HepG2 (cell line): ENCODE data around the gene SYCE3. TPM values are rescaled to one million over a fixed set of nuclear protein-coding genes. Genes with fewer than 3 reads are reported as not detected.

ENCODE experiments used
- ATAC-seq: fragments of 200-7000 bp; cut with Tn5 transposase; 3 replicates; pipeline ENCODE4 v1.9.1; 2020; ENCODE audit warnings: mild to moderate bottlenecking, moderate library complexity
- BruUV-seq: library from RNA; stranded (reverse); fragments of 400-500 nt; replicated peaks from 2 replicates; lab custom pipeline; 2021; lab: Mats Ljungman, UMichigan
- CTCF ChIA-PET: fragments of 300-600 bp; formaldehyde crosslinking; extraction: SDS; loops from one replicate; lab custom pipeline; 2021; ENCODE audit warnings: low total read pairs, inconsistent platforms, low intra/inter-chr PET ratio; lab: Yijun Ruan, JAX
- POLR2A ChIA-PET: fragments of 350-600 bp; sonication (Branson Sonifier 250); formaldehyde crosslinking; loops from one replicate; lab custom pipeline; 2020; ENCODE audit warnings: antibody characterized with exemption, inconsistent platforms; lab: Yijun Ruan, JAX
- DNase-seq: peaks from one replicate; pipeline ENCODE4 v3.0.0-alpha.2; 2015; ENCODE audit warnings: low spot score
- FAIRE-seq: peaks from 3 replicates; lab custom pipeline; 2011; peaks lifted over from hg19 to GRCh38; lab: Jason Lieb, UNC
- H2AFZ ChIP-seq: one replicate; pipeline ENCODE4 v1.6.1; 2011; ENCODE audit warnings: low read length, inconsistent platforms
- H3K27ac ChIP-seq: fragments of 300-600 bp; 3 replicates; pipeline ENCODE4 v1.8.0; 2011; ENCODE audit warnings: mixed run types, mild to moderate bottlenecking, mixed read lengths, low read length, inconsistent platforms; ENCODE audit not compliant: insufficient read depth; ENCODE audit errors: extremely low read length
- H3K27me3 ChIP-seq, 2 experiments: fragments of 200-600 bp in 1 of 2; 2 replicates in 1 of 2; 3 replicates in 1 of 2; pipeline versions ENCODE4 v1.6.0 to v1.8.0; 2011; ENCODE audit warnings: low read length in 2 of 2, mild to moderate bottlenecking in 2 of 2, moderate library complexity in 2 of 2, inconsistent platforms in 1 of 2; ENCODE audit not compliant: insufficient read depth in 2 of 2, control insufficient read depth in 1 of 2
- H3K36me3 ChIP-seq, 2 experiments: fragments of 200-600 bp in 1 of 2; replicated peaks in 1 of 2; 2 replicates in 1 of 2; 3 replicates in 1 of 2; pipeline versions ENCODE4 v1.5.1 to v1.8.0; 2011; ENCODE audit warnings: low read length in 2 of 2, inconsistent platforms in 1 of 2; ENCODE audit not compliant: insufficient read depth in 2 of 2, control insufficient read depth in 1 of 2
- H3K4me1 ChIP-seq: 2 replicates; pipeline ENCODE4 v1.5.1; 2012; ENCODE audit warnings: low read length, inconsistent platforms; ENCODE audit not compliant: insufficient read depth
- H3K4me2 ChIP-seq: 2 replicates; pipeline ENCODE4 v1.6.0; 2011; ENCODE audit warnings: low read depth, low read length, inconsistent platforms
- H3K4me3 ChIP-seq, 3 experiments: fragments of 200-600 bp in 1 of 3; sonication (generic), shearing (Covaris generic) in 1 of 3; replicated peaks in 1 of 3; 2 replicates each; pipeline ENCODE4 v1.5.1; 2011 to 2016; ENCODE audit warnings: low read length in 3 of 3, inconsistent platforms in 2 of 3, low read depth in 2 of 3, mild to moderate bottlenecking in 2 of 3, control low read depth in 1 of 3, mixed read lengths in 1 of 3; ENCODE audit not compliant: insufficient read depth in 1 of 3
- H3K79me2 ChIP-seq: one replicate; pipeline ENCODE4 v1.6.1; 2011; ENCODE audit warnings: low read length, inconsistent platforms; ENCODE audit not compliant: insufficient read depth
- H3K9ac ChIP-seq: 2 replicates; pipeline ENCODE4 v1.6.0; 2011; ENCODE audit warnings: mild to moderate bottlenecking, low read depth, low read length, inconsistent platforms; ENCODE audit not compliant: insufficient read depth
- H3K9me3 ChIP-seq: 2 replicates; pipeline ENCODE4 v1.5.1; 2012; ENCODE audit warnings: mild to moderate bottlenecking, low read length
- H4K20me1 ChIP-seq: 2 replicates; pipeline ENCODE4 v1.6.0; 2011; ENCODE audit warnings: inconsistent platforms, mild to moderate bottlenecking, low read length, moderate library complexity; ENCODE audit not compliant: insufficient read depth
- AKNA ChIP-seq: sonication (generic); formaldehyde crosslinking; IDR thresholded peaks from 2 replicates; pipeline ENCODE4 v1.4.0; 2020; ENCODE audit warnings: missing genetic modification reagents, borderline replicate concordance
- CBX2 ChIP-seq, 2 experiments: fragments of 200-600 bp in 1 of 2; sonication (generic); formaldehyde crosslinking in 1 of 2; IDR thresholded peaks; 2 replicates each; pipeline versions ENCODE4 v1.7.0 to v1.8.1; 2018 to 2022; ENCODE audit warnings: low read depth in 2 of 2, low read length in 1 of 2, mild to moderate bottlenecking in 1 of 2, missing genetic modification reagents in 1 of 2
- GLI4 ChIP-seq: sonication (generic); formaldehyde crosslinking; IDR thresholded peaks from 2 replicates; pipeline ENCODE4 v1.5.1; 2020; ENCODE audit warnings: missing genetic modification reagents, mild to moderate bottlenecking, moderate library complexity, borderline replicate concordance
- HIVEP1 ChIP-seq: sonication (generic); formaldehyde crosslinking; IDR thresholded peaks from 2 replicates; pipeline ENCODE4 v1.4.0; 2020; ENCODE audit warnings: mild to moderate bottlenecking, missing genetic modification reagents
- NRL ChIP-seq: sonication (generic); formaldehyde crosslinking; IDR thresholded peaks from 2 replicates; pipeline ENCODE4 v1.5.0; 2020; ENCODE audit warnings: missing genetic modification reagents, mild to moderate bottlenecking, moderate library complexity, borderline replicate concordance
- ZNF260 ChIP-seq: sonication (generic); formaldehyde crosslinking; IDR thresholded peaks from 2 replicates; pipeline ENCODE4 v1.4.0; 2020; ENCODE audit warnings: missing genetic modification reagents, low read depth, mild to moderate bottlenecking, borderline replicate concordance
- ZNF335 ChIP-seq: sonication (generic); formaldehyde crosslinking; IDR thresholded peaks from 2 replicates; pipeline ENCODE4 v1.4.0; 2020; ENCODE audit warnings: missing genetic modification reagents
- ZNF460 ChIP-seq: sonication (generic); formaldehyde crosslinking; IDR thresholded peaks from 2 replicates; pipeline ENCODE4 v1.5.1; 2020; ENCODE audit warnings: missing genetic modification reagents, mild to moderate bottlenecking, borderline replicate concordance
- ZNF781 ChIP-seq: sonication (generic); formaldehyde crosslinking; IDR thresholded peaks from 2 replicates; pipeline ENCODE4 v1.5.1; 2020; ENCODE audit warnings: borderline replicate concordance, mild to moderate bottlenecking, missing genetic modification reagents; ENCODE audit errors: not compliant biosample characterization
- ZNF790 ChIP-seq: sonication (generic); formaldehyde crosslinking; IDR thresholded peaks from 2 replicates; pipeline ENCODE4 v1.8.0; 2022; ENCODE audit warnings: missing genetic modification reagents, mild to moderate bottlenecking, borderline replicate concordance
- ZNF800 ChIP-seq: sonication (generic); formaldehyde crosslinking; IDR thresholded peaks from 2 replicates; pipeline ENCODE4 v1.4.0; 2020; ENCODE audit warnings: missing genetic modification reagents
- ZSCAN21 ChIP-seq: sonication (generic); formaldehyde crosslinking; IDR thresholded peaks from 2 replicates; pipeline ENCODE4 v1.8.0; 2022; ENCODE audit warnings: mild to moderate bottlenecking, missing genetic modification reagents, moderate library complexity, borderline replicate concordance
- WGBS: methylation state at CpG from one replicate; pipeline ENCODE4 v1.1.6; 2017; ENCODE audit warnings: low lambda C conversion rate; 5-methylcytosine and 5-hydroxymethylcytosine counted together
- in situ Hi-C: cut with HindIII; loops from 2 replicates; pipeline ENCODE4 v1.10.0; 2017; ENCODE audit warnings: low pct_unique_long_range_greater_than_20kb; ENCODE audit not compliant: extremely low pct_ligation_motif_present
- intact Hi-C: fragments of 100-400 bp; cut with micrococcal nuclease; formaldehyde crosslinking; loops from one replicate; pipeline ENCODE4 v1.10.0; 2022; ENCODE audit not compliant: unreplicated experiment
- polyA plus RNA-seq, 8 experiments: library from polyadenylated mRNA; depleted of rRNA in 3 of 8; stranded (reverse) in 7 of 8; unstranded in 1 of 8; fragments of >200 nt; fragmentation: Illumina TruSeq in 4 of 8; extraction: Trizol in 4 of 8; gene quantifications; 2 replicates each; pipeline versions ENCODE4 v1.2.1 to v1.2.3, GENCODE V29; 2011 to 2016; ENCODE audit warnings: low read depth in 4 of 8, missing spikeins in 1 of 8, mixed read lengths in 1 of 8; ENCODE audit not compliant: insufficient read depth in 1 of 8
- total RNA-seq, 5 experiments: library from RNA; depleted of rRNA; stranded (reverse); fragments of >200 nt; fragmentation: Illumina TruSeq; extraction: Trizol; gene quantifications; 2 replicates each; pipeline ENCODE4 v1.2.3, GENCODE V29; 2016; ENCODE audit warnings: low read depth in 1 of 5
- TF ChIP-seq, protein P1 (sequence below): sonication (generic); formaldehyde crosslinking; IDR thresholded peaks from 2 replicates; pipeline ENCODE4 v1.4.0; 2020; ENCODE audit warnings: mild to moderate bottlenecking, missing genetic modification reagents

SYCE3 gene
- total and polyA plus RNA-seq, 2 of the 13 experiments (the other 11 are each of a cell fraction or from before 2014, with no cell fraction given): not detected

DNA sequence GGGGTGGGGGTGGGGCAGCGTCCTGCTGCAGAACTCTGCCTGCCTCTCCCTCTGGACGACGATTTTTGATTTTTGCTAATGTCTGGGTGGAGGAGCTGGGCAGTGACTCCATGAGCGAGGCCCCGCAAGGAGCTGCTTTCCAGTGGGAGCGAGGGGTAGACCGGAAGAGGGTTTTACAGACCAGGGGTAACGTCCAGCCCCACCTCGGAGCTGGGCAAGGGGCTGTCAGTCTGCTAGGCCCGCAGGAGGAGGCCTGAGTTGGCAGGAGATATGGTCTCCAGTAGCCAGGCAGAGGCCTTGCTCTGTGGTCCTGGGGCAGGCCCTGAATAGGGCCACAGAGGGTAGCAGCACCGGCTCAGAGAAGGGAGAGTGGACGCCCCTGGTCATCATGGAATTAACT lies 46.9 kb upstream of the SYCE3 start (continued):
- TF ChIP-seq ZNF335 (CRISPR knock-in tag): no peak
- no peak for TF ChIP-seq GLI4 (CRISPR knock-in tag)
- no peak for TF ChIP-seq ZNF790
- TF ChIP-seq AKNA (CRISPR knock-in tag): no peak
- TF ChIP-seq, all 625 proteins: peak for 0

DNA sequence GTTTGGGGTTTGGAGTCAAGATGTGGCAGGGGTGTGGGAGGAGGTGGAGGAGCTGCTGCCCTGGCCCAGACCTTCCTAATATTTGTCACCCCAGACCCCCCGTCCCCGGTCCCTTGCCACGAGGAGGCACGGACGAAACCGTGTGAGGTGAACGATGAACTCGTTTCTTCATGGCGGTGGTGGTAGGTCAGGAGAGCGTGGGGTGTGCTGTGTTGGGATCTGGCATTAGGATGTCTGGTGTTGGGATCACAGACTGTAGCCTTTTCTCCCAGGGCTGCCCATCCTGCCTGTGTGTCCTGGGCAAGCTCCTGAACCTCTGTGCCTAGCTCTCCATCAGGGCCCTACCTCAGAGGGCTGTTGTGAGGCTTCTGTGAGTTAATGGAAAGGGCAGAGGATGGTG lies 46.3 kb upstream of the SYCE3 start:
- Histone ChIP-seq H3K9ac (no peak overlapping the region), H3K79me2 (no peaks in the 10 kb centered on the region), H3K4me2 (no peak overlapping the region), H3K9me3 (no peaks in the 10 kb centered on the region), H2AFZ (no peak overlapping the region), H3K27me3 (peaks cover 0 to 6% of the 10 kb centered on the region in 2 experiments; a peak in 2 of 5 replicates), H3K4me1 (peaks cover 16% of the 10 kb centered on the region), H4K20me1 (no peaks in the 10 kb centered on the region), H3K4me3 (no peak overlapping the region), H3K36me3 (no peaks in the 10 kb centered on the region), H3K27ac (no peak overlapping the region)
- no peak for DNase-seq
- no peak for ATAC-seq
- 66% methylated on average over 9 of the region's 10 CpGs for WGBS
- no TSS peak for BruUV-seq
- FAIRE-seq: no peak
- intact Hi-C loops: no loop called here
- in situ Hi-C loops: no loop called here
- POLR2A ChIA-PET: interaction anchor here (1.8 kb wide), 1 partner anchor 26 kb away, joined by 4 read pairs; the partner anchor contains the start of gene CHKB
- CTCF ChIA-PET: no interaction called here
- TF ChIP-seq CBX2 (IDR thresholded peaks at IDR 0.05; ENCODE audit: low read depth, low read length) (no peak), CBX2 (CRISPR knock-in tag; IDR thresholded peaks at IDR 0.05; ENCODE audit: low read depth) (no peak), ZNF460 (CRISPR knock-in tag) (no peak), NRL (CRISPR knock-in tag) (no peak), ZNF800 (CRISPR knock-in tag) (no peak), HIVEP1 (CRISPR knock-in tag) (no peak), ZNF781 (CRISPR knock-in tag) (no peak), ZSCAN21 (no peak), ZNF260 (CRISPR knock-in tag) (no peak)
- TF ChIP-seq, protein P1, sequence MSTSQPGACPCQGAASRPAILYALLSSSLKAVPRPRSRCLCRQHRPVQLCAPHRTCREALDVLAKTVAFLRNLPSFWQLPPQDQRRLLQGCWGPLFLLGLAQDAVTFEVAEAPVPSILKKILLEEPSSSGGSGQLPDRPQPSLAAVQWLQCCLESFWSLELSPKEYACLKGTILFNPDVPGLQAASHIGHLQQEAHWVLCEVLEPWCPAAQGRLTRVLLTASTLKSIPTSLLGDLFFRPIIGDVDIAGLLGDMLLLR (CRISPR knock-in tag): no peak
